ENCODE data around the gene RASA3.

Gene RASA3

DNA sequence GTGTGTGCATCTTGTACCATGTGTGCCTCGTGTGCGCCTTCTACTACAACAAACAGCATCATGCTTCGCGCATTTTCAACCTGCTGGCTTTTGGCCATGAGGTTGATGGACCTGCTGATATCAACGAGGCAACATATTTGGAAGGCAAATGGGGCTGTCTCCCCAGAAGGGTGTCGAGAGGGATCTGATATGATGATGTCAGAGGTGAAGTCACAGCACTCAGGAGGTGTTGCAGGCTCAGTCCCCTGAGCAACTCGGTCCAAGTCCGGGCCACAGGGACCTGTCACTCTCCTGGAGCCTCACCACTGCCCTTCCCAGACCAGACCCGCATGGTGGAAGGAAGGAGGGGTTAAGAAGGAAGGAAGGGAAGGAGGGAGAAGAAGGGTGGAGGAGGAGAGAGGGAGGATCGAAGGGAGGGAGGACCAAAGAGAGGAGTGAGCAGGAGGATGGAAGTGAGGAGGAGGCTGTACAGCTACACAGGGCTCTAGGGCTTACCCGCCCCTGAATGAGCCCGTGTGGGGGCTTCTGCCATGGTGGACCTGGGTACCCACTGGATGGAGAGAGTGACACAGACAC lies 151.8 kb downstream of the RASA3 start:
- FAIRE-seq, result no peak
- no peak for DNase-seq (ENCODE audit: insufficient read length, low spot score)
- TF ChIP-seq, protein P1, sequence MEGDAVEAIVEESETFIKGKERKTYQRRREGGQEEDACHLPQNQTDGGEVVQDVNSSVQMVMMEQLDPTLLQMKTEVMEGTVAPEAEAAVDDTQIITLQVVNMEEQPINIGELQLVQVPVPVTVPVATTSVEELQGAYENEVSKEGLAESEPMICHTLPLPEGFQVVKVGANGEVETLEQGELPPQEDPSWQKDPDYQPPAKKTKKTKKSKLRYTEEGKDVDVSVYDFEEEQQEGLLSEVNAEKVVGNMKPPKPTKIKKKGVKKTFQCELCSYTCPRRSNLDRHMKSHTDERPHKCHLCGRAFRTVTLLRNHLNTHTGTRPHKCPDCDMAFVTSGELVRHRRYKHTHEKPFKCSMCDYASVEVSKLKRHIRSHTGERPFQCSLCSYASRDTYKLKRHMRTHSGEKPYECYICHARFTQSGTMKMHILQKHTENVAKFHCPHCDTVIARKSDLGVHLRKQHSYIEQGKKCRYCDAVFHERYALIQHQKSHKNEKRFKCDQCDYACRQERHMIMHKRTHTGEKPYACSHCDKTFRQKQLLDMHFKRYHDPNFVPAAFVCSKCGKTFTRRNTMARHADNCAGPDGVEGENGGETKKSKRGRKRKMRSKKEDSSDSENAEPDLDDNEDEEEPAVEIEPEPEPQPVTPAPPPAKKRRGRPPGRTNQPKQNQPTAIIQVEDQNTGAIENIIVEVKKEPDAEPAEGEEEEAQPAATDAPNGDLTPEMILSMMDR (IDR thresholded peaks at IDR 0.05; ENCODE audit: insufficient read depth, missing control alignments), result no peak

DNA sequence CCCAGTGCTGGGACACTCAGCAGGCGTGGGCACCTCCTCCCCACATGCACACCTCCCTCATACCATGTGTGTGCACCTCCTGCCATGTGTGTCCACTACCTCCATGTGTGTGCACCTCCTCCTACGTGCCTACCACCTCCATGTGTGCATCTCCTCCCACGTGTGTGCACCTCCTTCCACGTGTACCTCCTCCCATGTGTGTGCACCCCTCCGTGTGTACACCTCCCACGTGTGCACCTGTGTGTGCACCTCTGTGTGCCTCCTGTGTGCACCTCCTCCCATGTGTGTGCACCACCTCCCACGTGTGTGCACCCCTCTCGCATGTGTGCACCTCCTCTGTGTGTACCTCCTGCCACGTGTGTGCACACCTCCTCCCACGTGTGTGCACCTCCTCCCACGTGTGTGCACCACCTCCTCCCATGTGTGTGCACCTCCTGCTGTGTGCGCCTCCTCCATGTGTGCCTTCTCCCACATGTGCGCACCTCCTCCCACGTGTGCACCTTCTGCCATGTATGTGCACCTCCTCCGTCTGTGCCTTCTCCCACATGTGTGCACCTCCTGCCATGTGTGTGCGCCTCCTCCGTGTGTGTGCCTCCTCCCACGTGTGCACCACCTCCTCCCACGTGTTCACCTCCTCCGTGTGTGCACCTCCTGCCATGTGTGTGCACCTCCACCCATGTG lies 152.5 kb downstream of the RASA3 start:
- FAIRE-seq (no peak), DNase-seq (ENCODE audit: insufficient read length, low spot score) (no peak)
- TF ChIP-seq, protein P1 (IDR thresholded peaks at IDR 0.05; ENCODE audit: insufficient read depth, missing control alignments), result no peak

DNA sequence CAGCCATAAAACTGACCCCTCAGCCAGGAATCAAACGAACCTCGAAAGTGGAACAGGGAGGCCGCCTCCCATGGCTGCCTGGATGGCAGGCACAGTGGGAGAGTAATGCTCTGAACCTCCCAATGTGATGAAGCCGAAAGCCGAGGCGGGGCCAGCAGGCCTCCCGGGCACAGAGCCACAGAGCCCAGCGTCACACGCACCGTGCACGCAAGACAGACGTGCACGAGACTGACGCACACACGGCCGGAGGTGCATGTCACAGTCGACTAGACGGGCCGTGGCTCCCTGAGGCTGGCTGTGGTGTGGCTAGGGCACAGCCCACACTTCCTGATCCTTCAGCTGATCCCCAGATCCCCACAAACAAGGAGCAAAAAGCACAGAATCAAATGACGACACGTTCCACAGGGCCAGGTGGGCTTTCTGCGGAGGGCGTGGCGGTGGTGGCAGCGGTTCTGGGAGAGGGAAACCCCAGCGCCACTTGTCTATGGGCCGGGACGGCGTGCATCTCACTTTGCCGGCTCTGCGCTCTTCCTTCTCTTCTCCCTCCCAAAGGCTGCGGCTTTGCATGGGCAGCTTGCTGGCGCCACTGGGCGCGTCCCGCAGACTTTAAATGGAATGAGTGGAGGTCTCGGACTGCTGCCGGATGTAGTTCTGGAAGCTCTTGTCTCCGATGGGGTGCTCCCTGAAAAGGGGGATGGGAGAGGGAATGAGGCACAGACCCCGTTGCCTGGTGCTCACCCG lies 153.5 kb downstream of the RASA3 start:
- no peak for DNase-seq (ENCODE audit: insufficient read length, low spot score)
- TF ChIP-seq, protein P1 (IDR thresholded peaks at IDR 0.05; ENCODE audit: insufficient read depth, missing control alignments), result no peak
- FAIRE-seq, result no peak

DNA sequence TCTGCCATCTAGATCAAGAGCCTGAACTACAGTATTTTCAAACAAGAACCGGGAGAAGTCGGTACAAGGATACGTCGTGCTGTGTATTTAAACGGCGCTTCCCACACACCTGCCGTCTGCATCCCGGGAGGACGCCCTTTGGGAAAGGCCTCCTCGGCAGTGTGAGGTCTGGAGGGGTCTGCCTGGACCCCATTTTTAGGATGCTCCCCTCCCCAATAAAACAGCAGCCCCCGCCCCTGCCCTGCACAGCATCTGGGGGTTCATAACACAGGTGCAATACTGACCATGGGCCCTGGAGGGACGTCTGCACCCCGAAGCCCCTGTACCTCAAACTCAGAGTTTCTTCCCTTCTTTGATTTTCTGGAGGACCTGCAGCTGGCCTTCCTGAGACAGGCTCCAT lies 154.4 kb downstream of the RASA3 start:
- TF ChIP-seq, protein P1 (IDR thresholded peaks at IDR 0.05; ENCODE audit: insufficient read depth, missing control alignments), result no peak
- DNase-seq (ENCODE audit: insufficient read length, low spot score) (no peak), FAIRE-seq (no peak)

DNA sequence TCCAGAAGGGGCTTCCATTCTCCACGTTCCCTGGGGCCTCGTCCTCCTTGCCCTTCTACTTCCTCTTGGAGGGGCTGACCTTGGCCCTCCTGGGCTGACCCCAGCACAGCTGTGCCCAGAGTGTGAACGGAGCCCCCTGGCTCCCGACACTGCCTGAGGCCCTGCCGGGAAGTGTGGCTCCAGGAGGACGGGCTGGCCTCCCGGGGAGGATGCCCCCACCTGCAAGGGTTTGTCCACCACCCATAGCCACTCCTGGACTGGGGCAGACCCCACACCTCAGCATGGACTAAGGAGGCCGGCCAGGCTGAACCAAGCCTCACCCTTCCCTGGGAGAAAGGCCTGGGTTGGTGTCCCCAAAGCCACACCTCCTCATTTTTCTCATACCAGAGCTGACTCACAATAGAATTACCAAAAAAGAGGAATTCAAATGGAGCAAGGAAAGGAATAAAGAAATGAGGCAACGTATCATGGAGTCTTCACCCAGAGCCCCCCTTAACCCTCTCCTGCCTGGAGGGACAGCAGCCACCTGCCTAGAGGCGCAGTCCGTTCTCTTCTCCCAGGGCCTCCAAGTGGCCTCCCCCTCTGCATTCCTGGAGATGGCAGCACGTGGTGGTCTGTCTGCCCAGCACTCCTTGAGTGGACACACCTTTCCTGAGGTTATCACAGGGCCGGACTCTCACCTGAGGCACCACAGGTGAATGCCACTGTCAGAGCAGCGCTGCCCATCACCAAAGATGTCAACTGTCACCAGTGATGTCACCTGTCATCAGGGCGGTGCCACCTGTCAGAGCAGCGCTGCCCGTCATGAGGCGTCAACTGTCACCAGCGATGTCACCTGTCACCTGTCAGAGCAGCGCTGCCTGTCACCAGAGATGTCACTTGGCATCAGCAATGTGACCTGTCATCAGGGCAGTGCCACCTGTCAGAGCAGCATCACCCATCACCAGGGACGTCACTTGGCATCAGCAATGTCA lies 155.4 kb downstream of the RASA3 start:
- TF ChIP-seq, protein P1 (IDR thresholded peaks at IDR 0.05; ENCODE audit: insufficient read depth, missing control alignments), result no peak
- DNase-seq (ENCODE audit: insufficient read length, low spot score), result no peak

DNA sequence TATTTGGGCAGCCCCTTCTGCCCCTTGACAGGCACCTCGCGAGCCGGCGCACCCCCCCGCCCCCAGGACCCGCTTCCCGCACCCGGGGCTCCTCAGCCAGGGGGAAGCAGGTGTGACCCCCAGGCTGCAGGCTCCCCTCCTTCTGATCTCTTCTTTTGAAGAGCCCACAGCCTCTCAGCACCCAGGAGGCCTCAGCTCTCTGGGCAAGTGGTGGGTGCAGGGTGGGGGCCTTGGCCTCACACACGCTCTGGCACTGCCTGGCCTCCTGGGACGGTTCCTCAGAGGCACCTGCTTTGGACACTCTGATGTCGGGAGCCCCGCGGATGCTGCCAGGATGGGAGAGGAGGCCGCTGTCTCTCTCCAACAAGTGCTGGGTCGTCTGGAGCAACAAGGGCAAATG lies 157.0 kb downstream of the RASA3 start:
- TF ChIP-seq, protein P1 (IDR thresholded peaks at IDR 0.05; ENCODE audit: insufficient read depth, missing control alignments), result no peak
- DNase-seq (ENCODE audit: insufficient read length, low spot score), result no peak
- no peak for FAIRE-seq

More for the DNA sequence above, 155.4 kb downstream of the RASA3 start:
- no peak for FAIRE-seq
